Endothelial cell (in vitro differentiated cells): Measurements from ENCODE around the gene XNDC1N. TPM values are rescaled to one million over a fixed set of nuclear protein-coding genes. Genes with fewer than 3 reads are reported as not detected.

Experiments used
- DNase-seq: peaks from one replicate; pipeline ENCODE4 v3.0.0; 2021; ENCODE audit warnings: low spot score
- H3K27ac Mint-ChIP-seq: one replicate; pipeline ENCODE4 v1.8.0; 2021; ENCODE audit warnings: mixed read lengths, inconsistent platforms; ENCODE audit not compliant: unreplicated experiment
- H3K27me3 Mint-ChIP-seq: one replicate; pipeline ENCODE4 v1.8.0; 2021; ENCODE audit warnings: mild to moderate bottlenecking, moderate library complexity, mixed read lengths, inconsistent platforms; ENCODE audit not compliant: unreplicated experiment
- H3K36me3 Mint-ChIP-seq: one replicate; pipeline ENCODE4 v1.8.0; 2021; ENCODE audit warnings: mild to moderate bottlenecking, low read depth, mixed read lengths, inconsistent platforms; ENCODE audit not compliant: unreplicated experiment
- H3K4me1 Mint-ChIP-seq: one replicate; pipeline ENCODE4 v1.8.0; 2021; ENCODE audit warnings: mild to moderate bottlenecking, mixed read lengths, inconsistent platforms; ENCODE audit not compliant: unreplicated experiment
- H3K4me3 Mint-ChIP-seq: one replicate; pipeline ENCODE4 v1.8.0; 2021; ENCODE audit warnings: mild to moderate bottlenecking, mixed read lengths, inconsistent platforms; ENCODE audit not compliant: unreplicated experiment
- H3K9me3 Mint-ChIP-seq: one replicate; pipeline ENCODE4 v1.8.0; 2021; ENCODE audit warnings: mixed read lengths, inconsistent platforms; ENCODE audit not compliant: unreplicated experiment
- CTCF ChIP-seq: fragments of 200-600 bp; sonication (generic); IDR thresholded peaks from one replicate; pipeline ENCODE4 v1.5.0; 2021; ENCODE audit warnings: antibody characterized with exemption; ENCODE audit not compliant: unreplicated experiment
- total RNA-seq: library from RNA; stranded (reverse); fragmentation: NEBNext Ultra II Directional; extraction: Animal tissue kit (Norgen Biotek cat#: 25700); gene quantifications from one replicate; pipeline ENCODE4 v1.2.1, GENCODE V29; 2021; ENCODE audit not compliant: unreplicated experiment

XNDC1N gene
- total RNA-seq, 1 donor from 2014 or later, result 3.5 TPM

GRCh38 chr11:71951741-71952310 lies 23.4 kb upstream of the XNDC1N start:
- H3K27ac Mint-ChIP-seq, result no peak overlapping the region
- no peak for DNase-seq
- no peak overlapping the region for H3K4me3 Mint-ChIP-seq
- H3K9me3 Mint-ChIP-seq, result no peaks in the 10 kb centered on the region
- no peak for TF ChIP-seq CTCF
- no peaks in the 10 kb centered on the region for H3K27me3 Mint-ChIP-seq
- no peaks in the 10 kb centered on the region for H3K36me3 Mint-ChIP-seq
- H3K4me1 Mint-ChIP-seq, result no peaks in the 10 kb centered on the region

- Mint-ChIP-seq H3K27ac (no peak overlapping the region), H3K4me1 (no peaks in the 10 kb centered on the region)
- no peak for TF ChIP-seq CTCF
Measured at GRCh38 chr11:71949034-71949433, 20.6 kb upstream of the XNDC1N start.

GRCh38 chr11:71948314-71949027 lies 20.1 kb upstream of the XNDC1N start:
- no peaks in the 10 kb centered on the region for H3K9me3 Mint-ChIP-seq

More at GRCh38 chr11:71949034-71949433, 20.6 kb upstream of the XNDC1N start:
- Mint-ChIP-seq H3K27me3 (no peaks in the 10 kb centered on the region), H3K4me3 (no peak overlapping the region), H3K36me3 (no peaks in the 10 kb centered on the region), H3K9me3 (no peaks in the 10 kb centered on the region)
- no peak for DNase-seq

GRCh38 chr11:71947498-71947897 lies 19.1 kb upstream of the XNDC1N start:
- no peak for DNase-seq
- H3K4me1 Mint-ChIP-seq, result no peaks in the 10 kb centered on the region
- no peak for TF ChIP-seq CTCF
- no peaks in the 10 kb centered on the region for H3K27me3 Mint-ChIP-seq
- H3K36me3 Mint-ChIP-seq, result no peaks in the 10 kb centered on the region
- H3K4me3 Mint-ChIP-seq, result no peak overlapping the region
- no peaks in the 10 kb centered on the region for H3K9me3 Mint-ChIP-seq
- H3K27ac Mint-ChIP-seq, result no peak overlapping the region

More at GRCh38 chr11:71948314-71949027, 20.1 kb upstream of the XNDC1N start:
- Mint-ChIP-seq H3K4me3 (no peak overlapping the region), H3K36me3 (no peaks in the 10 kb centered on the region), H3K27ac (no peak overlapping the region), H3K27me3 (no peaks in the 10 kb centered on the region), H3K4me1 (no peaks in the 10 kb centered on the region)
- no peak for TF ChIP-seq CTCF
- no peak for DNase-seq

GRCh38 chr11:71946144-71946571 lies 17.8 kb upstream of the XNDC1N start:
- no peaks in the 10 kb centered on the region for H3K4me1 Mint-ChIP-seq
- DNase-seq, result no peak
- no peak overlapping the region for H3K4me3 Mint-ChIP-seq

More at GRCh38 chr11:71946144-71946571, 17.8 kb upstream of the XNDC1N start:
- no peak overlapping the region for H3K27ac Mint-ChIP-seq
- no peaks in the 10 kb centered on the region for H3K9me3 Mint-ChIP-seq
- no peaks in the 10 kb centered on the region for H3K36me3 Mint-ChIP-seq
- H3K27me3 Mint-ChIP-seq, result no peaks in the 10 kb centered on the region
- TF ChIP-seq CTCF, result no peak
